T-cell (primary cell): Measurements from ENCODE around the gene YKT6. TPM values are rescaled to one million over a fixed set of nuclear protein-coding genes. Genes with fewer than 3 reads are reported as not detected.

ENCODE experiments used
- ATAC-seq, 4 experiments: fragments of 200-7000 bp in 3 of 4; fragments of 150-1000 bp in 1 of 4; cut with Tn5 transposase; replicated peaks in 1 of 4; 1 replicate in 3 of 4; 2 replicates in 1 of 4; pipeline ENCODE4 v1.10.0; 2021; ENCODE audit warnings: moderate library complexity in 3 of 4, mild to moderate bottlenecking in 2 of 4, moderate number of reproducible peaks in 1 of 4
- CTCF ChIA-PET, 2 donors: fragments of 300-600 bp; sonication (Branson Sonifier 250); formaldehyde crosslinking; loops; one replicate each; lab custom pipeline; 2022; ENCODE audit warnings: antibody characterized with exemption in 2 of 2; lab: Charles Lee
- POLR2A ChIA-PET, 2 donors: fragments of 300-600 bp; sonication (Branson Sonifier 250); formaldehyde crosslinking; loops; one replicate each; lab custom pipeline; 2022; ENCODE audit warnings: antibody characterized with exemption in 2 of 2; lab: Charles Lee
- DNase-seq, 35 experiments: peaks; one replicate each; pipeline versions ENCODE4 v3.0.0 to v3.0.0-alpha.2; 2013 to 2023
- H3K27ac ChIP-seq: one replicate; pipeline ENCODE4 v1.5.1; 2013; ENCODE audit warnings: low read length
- H3K27me3 ChIP-seq, 2 experiments: replicated peaks in 1 of 2; 1 replicate in 1 of 2; 2 replicates in 1 of 2; pipeline versions ENCODE4 v1.6.1 to v1.7.0; 2013; ENCODE audit warnings: low read length in 1 of 2, mixed read lengths in 1 of 2; ENCODE audit not compliant: control insufficient read depth in 2 of 2, insufficient read depth in 2 of 2; ENCODE audit errors: extremely low read depth in 1 of 2
- H3K36me3 ChIP-seq, 2 donors: 1 replicate in 1 of 2; 2 replicates in 1 of 2; pipeline versions ENCODE4 v1.6.1 to v1.7.0; 2013; ENCODE audit warnings: low read length in 1 of 2; ENCODE audit not compliant: control insufficient read depth in 2 of 2, insufficient read depth in 1 of 2; ENCODE audit errors: extremely low read depth in 1 of 2
- H3K4me1 ChIP-seq, 2 experiments: 1 replicate in 1 of 2; 2 replicates in 1 of 2; pipeline versions ENCODE4 v1.6.1 to v1.7.0; 2013; ENCODE audit warnings: low read length in 2 of 2, mixed read lengths in 1 of 2; ENCODE audit not compliant: insufficient read depth in 2 of 2, control insufficient read depth in 1 of 2; ENCODE audit errors: extremely low read depth in 1 of 2
- H3K4me3 ChIP-seq, 2 donors: 1 replicate in 1 of 2; 2 replicates in 1 of 2; pipeline versions ENCODE4 v1.5.1 to v1.7.0; 2013; ENCODE audit warnings: mild to moderate bottlenecking in 2 of 2, low read length in 1 of 2, moderate library complexity in 1 of 2; ENCODE audit not compliant: control insufficient read depth in 1 of 2; ENCODE audit errors: extremely low read depth in 1 of 2
- H3K9me3 ChIP-seq: 2 replicates; pipeline ENCODE4 v1.7.0; 2013
- H3K27ac Mint-ChIP-seq, 2 donors: one replicate each; pipeline ENCODE4 v1.8.0; 2020 to 2021; ENCODE audit warnings: mild to moderate bottlenecking in 2 of 2, mixed read lengths in 2 of 2
- H3K27me3 Mint-ChIP-seq, 2 donors: one replicate each; pipeline ENCODE4 v1.8.0; 2021 to 2022; ENCODE audit warnings: mixed read lengths in 2 of 2
- H3K36me3 Mint-ChIP-seq: one replicate; pipeline ENCODE4 v1.8.0; 2021; ENCODE audit warnings: mixed read lengths
- H3K4me1 Mint-ChIP-seq, 3 donors: one replicate each; pipeline ENCODE4 v1.8.0; 2020 to 2022; ENCODE audit warnings: mixed read lengths in 3 of 3, mild to moderate bottlenecking in 1 of 3
- H3K4me3 Mint-ChIP-seq, 3 donors: one replicate each; pipeline ENCODE4 v1.8.0; 2020 to 2022; ENCODE audit warnings: mild to moderate bottlenecking in 3 of 3, mixed read lengths in 3 of 3, moderate library complexity in 3 of 3
- H3K9me3 Mint-ChIP-seq, 3 donors: one replicate each; pipeline ENCODE4 v1.8.0; 2020 to 2022; ENCODE audit warnings: mixed read lengths in 3 of 3
- WGBS: methylation state at CpG from one replicate; pipeline ENCODE4 v1.1.5; 2013; ENCODE audit warnings: missing lambda C conversion rate; ENCODE audit not compliant: insufficient coverage; 5-methylcytosine and 5-hydroxymethylcytosine counted together
- total RNA-seq, 35 experiments: library from RNA in 6 of 35; stranded (reverse) in 6 of 35; fragments of 120-200 nt in 1 of 35; gene quantifications; one replicate each; pipeline versions ENCODE4 v1.2.1 to v1.2.4 and lab custom pipeline; 2013 to 2026

Gene YKT6
- total RNA-seq, 5 donors from 2014 or later (not counting 1 experiment from before 2014, with no cell fraction given), result 55.1 to 74.3 (median 60.2) TPM

DNA sequence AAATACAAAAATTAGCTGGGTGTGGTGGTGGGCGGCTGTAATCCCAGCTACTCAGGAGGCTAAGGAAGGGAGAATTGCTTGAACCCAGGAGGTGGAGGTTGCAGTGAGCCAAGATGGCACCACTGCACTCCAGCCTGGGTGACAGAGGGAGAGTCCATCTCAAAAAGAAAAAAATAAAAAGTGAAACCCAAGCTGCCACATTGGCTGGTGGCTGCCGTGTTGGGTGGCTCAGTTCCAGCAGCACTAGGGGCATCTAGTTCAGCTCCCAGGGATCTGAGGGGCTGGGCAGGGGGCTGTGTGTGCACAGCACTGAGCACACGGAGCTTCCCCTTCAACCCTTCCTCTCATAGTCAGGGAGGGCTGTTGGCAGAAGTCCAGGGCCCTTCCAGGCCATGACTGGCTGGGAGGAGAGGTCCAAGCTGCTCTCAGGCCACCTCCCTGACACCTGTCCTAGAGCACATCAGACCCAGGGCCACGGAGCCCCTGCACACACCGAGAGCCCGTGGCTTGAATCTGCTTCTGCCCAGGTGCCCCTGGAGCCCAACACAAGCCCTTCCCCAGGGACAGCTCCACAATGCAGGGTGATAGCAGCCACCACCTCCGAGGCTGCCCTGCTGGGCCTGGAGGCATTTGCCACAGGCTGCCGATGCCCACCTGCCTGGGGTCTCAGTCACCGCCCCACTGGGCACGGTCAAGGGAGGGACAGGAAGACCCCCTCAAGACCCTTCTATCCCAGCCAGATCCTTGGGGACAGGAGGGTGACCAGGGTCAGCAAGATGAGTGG is 47.3 kb downstream of the YKT6 start:
- H3K27ac Mint-ChIP-seq, result no peak overlapping the region
- 88% methylated on average over 6 of the region's 10 CpGs for WGBS

DNA sequence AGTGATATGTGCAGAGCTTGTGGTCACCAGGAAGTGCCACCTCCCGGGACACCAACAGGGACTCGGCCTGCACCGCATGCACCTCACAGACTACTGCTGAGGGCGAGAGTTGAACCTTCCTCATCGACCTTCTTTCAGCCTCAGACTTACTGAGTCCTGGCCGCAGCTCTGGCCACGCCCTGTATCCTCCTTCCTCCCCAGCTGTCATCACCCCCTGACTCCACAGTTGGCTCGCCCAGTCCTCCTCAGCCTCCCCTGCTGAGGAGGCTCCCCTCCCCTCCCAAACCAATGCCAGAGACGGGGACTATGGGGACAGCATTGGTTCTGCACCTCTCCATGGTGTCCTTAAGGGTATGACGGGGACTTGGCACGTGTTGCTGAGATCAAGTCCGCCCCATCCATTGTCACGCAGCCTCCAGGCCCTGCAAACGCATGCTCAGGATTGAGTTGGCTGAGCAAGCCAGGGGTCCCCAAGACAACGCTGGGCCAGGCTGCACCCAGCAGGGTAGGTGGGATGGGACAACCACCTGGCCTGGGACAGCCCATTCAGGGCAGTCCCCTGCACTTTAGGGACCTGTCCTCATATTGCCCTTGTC is 49.0 kb downstream of the YKT6 start:
- no peak overlapping the region for H3K27ac Mint-ChIP-seq
- no peaks in the 10 kb centered on the region for H3K27me3 Mint-ChIP-seq
- Histone ChIP-seq H3K4me1 (no peaks in the 10 kb centered on the region), H3K36me3 (no peaks in the 10 kb centered on the region), H3K4me3 (no peak overlapping the region), H3K27me3 (no peaks in the 10 kb centered on the region), H3K27ac (no peak overlapping the region), H3K9me3 (no peaks in the 10 kb centered on the region)
- ChIA-PET POLR2A (no interaction called here), CTCF (no interaction called here)
- ATAC-seq, result peak in 2 of 4 experiments; percentile 9 to 26
- H3K4me3 Mint-ChIP-seq, result no peak overlapping the region
- WGBS, result 70% methylated on average over 15 of the region's 15 CpGs
- DNase-seq, result no peak
- no peaks in the 10 kb centered on the region for H3K9me3 Mint-ChIP-seq
- no peaks in the 10 kb centered on the region for H3K4me1 Mint-ChIP-seq
- no peaks in the 10 kb centered on the region for H3K36me3 Mint-ChIP-seq

More for the DNA sequence above, 47.3 kb downstream of the YKT6 start:
- no peaks in the 10 kb centered on the region for H3K9me3 ChIP-seq
- H3K27ac ChIP-seq, result no peak overlapping the region
- no peak for DNase-seq
- no peaks in the 10 kb centered on the region for H3K4me1 ChIP-seq
- ChIA-PET CTCF (no interaction called here), POLR2A (no interaction called here)
- H3K27me3 Mint-ChIP-seq, result no peaks in the 10 kb centered on the region
- H3K4me3 ChIP-seq, result no peak overlapping the region
- no peaks in the 10 kb centered on the region for H3K36me3 Mint-ChIP-seq
- no peak for ATAC-seq
- no peaks in the 10 kb centered on the region for H3K9me3 Mint-ChIP-seq
- H3K36me3 ChIP-seq, result no peaks in the 10 kb centered on the region
- H3K4me3 Mint-ChIP-seq, result no peak overlapping the region
- H3K4me1 Mint-ChIP-seq, result no peaks in the 10 kb centered on the region
- H3K27me3 ChIP-seq, result no peaks in the 10 kb centered on the region

DNA sequence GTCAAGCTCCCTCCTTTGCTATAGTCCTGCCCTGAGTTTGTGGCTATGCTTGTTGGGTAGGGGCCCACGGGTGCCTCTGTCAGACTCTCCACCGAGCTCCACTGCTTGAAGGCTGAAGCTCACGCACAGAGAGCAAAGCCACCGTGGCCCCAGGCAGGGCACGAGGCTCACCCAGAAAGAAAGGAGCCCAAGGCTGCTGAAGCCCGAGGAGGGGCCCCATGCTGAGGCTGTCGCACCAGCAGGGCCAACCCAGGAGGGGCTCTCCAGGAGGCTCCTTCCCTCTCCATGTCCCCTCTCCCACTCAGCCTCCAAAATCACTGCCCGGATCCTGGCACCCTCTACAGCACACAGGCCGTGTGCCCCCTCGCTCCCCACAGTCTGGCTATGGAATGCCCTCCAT is 50.5 kb downstream of the YKT6 start:
- no peaks in the 10 kb centered on the region for H3K4me1 ChIP-seq
- Mint-ChIP-seq H3K4me3 (no peak overlapping the region), H3K36me3 (no peaks in the 10 kb centered on the region), H3K27ac (no peak overlapping the region), H3K9me3 (no peaks in the 10 kb centered on the region), H3K27me3 (no peaks in the 10 kb centered on the region), H3K4me1 (no peaks in the 10 kb centered on the region)
- no peaks in the 10 kb centered on the region for H3K9me3 ChIP-seq
- CTCF ChIA-PET, result no interaction called here
- ATAC-seq (no peak), DNase-seq (no peak)
- no peak overlapping the region for H3K4me3 ChIP-seq
- no peak overlapping the region for H3K27ac ChIP-seq
- POLR2A ChIA-PET, result interaction anchor here in 1 of 2 donors (0.5 kb wide), 1 partner anchor 297 kb away, joined by 3 read pairs; no protein-coding TSS in a partner anchor
- no peaks in the 10 kb centered on the region for H3K36me3 ChIP-seq
- 85% methylated on average over 8 of the region's 10 CpGs for WGBS
- H3K27me3 ChIP-seq, result no peaks in the 10 kb centered on the region

DNA sequence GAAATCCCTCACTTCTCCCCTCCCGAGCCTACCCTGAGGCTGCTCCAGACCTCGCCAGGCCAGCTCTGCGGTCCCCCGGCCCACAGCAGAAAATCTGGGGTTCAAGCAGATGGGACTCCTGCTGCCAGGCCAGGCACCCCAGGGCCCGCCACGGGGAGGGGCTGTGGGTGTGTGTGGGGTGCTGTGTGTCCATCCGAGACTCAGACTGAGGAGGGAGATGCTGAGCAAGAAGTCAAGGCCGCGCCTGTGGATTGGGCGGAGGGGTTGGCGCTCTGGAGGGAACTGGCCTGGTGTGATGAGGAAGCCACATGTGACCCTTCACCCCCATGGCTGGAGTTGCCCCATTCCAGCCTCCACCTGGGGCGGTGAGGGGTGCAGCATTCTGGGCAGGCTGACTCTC is 51.1 kb downstream of the YKT6 start:
- CTCF ChIA-PET, result interaction anchor here in 1 of 2 donors (0.6 kb wide), 1 partner anchor 1457 kb away, joined by 3 read pairs; no protein-coding TSS in a partner anchor
- Histone ChIP-seq H3K27me3 (no peaks in the 10 kb centered on the region), H3K4me1 (peaks cover 0 to 4% of the 10 kb centered on the region in 2 experiments), H3K36me3 (no peaks in the 10 kb centered on the region), H3K27ac (no peak overlapping the region), H3K9me3 (no peaks in the 10 kb centered on the region), H3K4me3 (no peak overlapping the region)
- ATAC-seq (no peak), DNase-seq (no peak)
- Mint-ChIP-seq H3K4me1 (no peaks in the 10 kb centered on the region), H3K36me3 (no peaks in the 10 kb centered on the region), H3K4me3 (no peak overlapping the region), H3K9me3 (no peaks in the 10 kb centered on the region), H3K27me3 (no peaks in the 10 kb centered on the region), H3K27ac (no peak overlapping the region)
- POLR2A ChIA-PET, result no interaction called here
- 91% methylated on average over 7 of the region's 12 CpGs for WGBS

DNA sequence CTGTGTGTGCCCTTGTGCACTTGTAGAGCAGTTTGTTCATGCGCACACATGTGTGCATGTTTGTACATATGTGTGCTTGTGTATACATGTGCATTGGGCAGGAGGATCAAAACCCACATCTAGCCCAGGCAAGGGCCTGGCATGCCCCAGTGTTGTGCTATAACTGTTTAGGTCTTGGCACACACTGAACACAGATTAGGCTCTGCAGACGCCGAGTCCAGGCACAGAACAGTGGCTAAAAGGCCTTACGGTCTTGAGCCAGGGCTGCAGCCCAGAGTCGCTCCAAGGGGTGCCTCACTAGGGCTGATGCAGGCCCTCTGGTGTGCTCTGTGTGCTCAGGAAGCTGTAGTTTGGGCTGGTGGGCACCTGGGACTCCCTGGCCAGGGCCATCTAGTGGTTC is 55.7 kb downstream of the YKT6 start:
- Mint-ChIP-seq H3K36me3 (no peaks in the 10 kb centered on the region), H3K4me3 (no peak overlapping the region), H3K9me3 (no peaks in the 10 kb centered on the region), H3K27ac (no peak overlapping the region), H3K27me3 (no peaks in the 10 kb centered on the region), H3K4me1 (peaks cover 25 to 29% (median 27%) of the 10 kb centered on the region in 3 donors)
- ATAC-seq, result no peak
- Histone ChIP-seq H3K4me1 (peaks cover 19 to 31% of the 10 kb centered on the region in 2 experiments), H3K27me3 (no peaks in the 10 kb centered on the region), H3K9me3 (no peaks in the 10 kb centered on the region), H3K36me3 (no peaks in the 10 kb centered on the region), H3K27ac (no peak overlapping the region), H3K4me3 (no peak overlapping the region)
- ChIA-PET POLR2A (no interaction called here), CTCF (no interaction called here)
- WGBS, result 87% methylated on average over 5 of the region's 5 CpGs
- DNase-seq, result no peak

DNA sequence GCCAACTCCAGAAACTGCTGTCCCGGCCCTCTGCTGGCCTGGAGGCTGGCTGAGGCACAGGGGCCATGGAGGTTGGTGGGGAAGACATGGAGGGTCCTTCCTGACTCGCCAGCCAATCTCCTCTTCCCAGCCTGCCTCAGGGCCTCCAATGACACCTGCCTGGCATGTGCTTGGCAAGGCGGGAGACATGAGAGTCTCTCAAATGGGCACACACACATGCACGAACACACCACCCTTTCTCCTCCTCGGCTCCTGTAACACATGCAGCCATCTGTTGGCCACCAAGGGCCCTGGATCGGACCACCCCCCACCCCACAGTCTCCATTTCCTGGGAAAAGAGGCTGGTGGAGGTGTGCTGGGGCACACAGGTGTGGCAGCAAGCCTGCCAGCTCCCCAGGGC is 56.4 kb downstream of the YKT6 start:
- peak overlapping the region in 1 of 3 donors; percentile 63 for H3K4me3 Mint-ChIP-seq
- DNase-seq (no peak), ATAC-seq (no peak)
- H3K27ac Mint-ChIP-seq, result peak overlapping the region in 1 of 2 donors; percentile 94
- Histone ChIP-seq H3K36me3 (no peaks in the 10 kb centered on the region), H3K9me3 (no peaks in the 10 kb centered on the region), H3K27me3 (no peaks in the 10 kb centered on the region), H3K4me3 (no peak overlapping the region), H3K4me1 (peaks cover 19 to 31% of the 10 kb centered on the region in 2 experiments), H3K27ac (peak overlapping the region; percentile 87)
- peaks cover 25 to 29% (median 27%) of the 10 kb centered on the region in 3 donors for H3K4me1 Mint-ChIP-seq
- no CpG with 5 or more reads among the region's 6 CpGs for WGBS
- ChIA-PET CTCF (no interaction called here), POLR2A (no interaction called here)
- no peaks in the 10 kb centered on the region for H3K27me3 Mint-ChIP-seq
- no peaks in the 10 kb centered on the region for H3K9me3 Mint-ChIP-seq
- H3K36me3 Mint-ChIP-seq, result no peaks in the 10 kb centered on the region
